H9 (cell line): ENCODE measurements around the gene STARD4. TPM values are rescaled to one million over a fixed set of nuclear protein-coding genes. Genes with fewer than 3 reads are reported as not detected.

ENCODE experiments used
- DNase-seq: peaks from one replicate; pipeline ENCODE4 v3.0.0-alpha.2; 2017
- H2AFZ ChIP-seq: one replicate; pipeline ENCODE4 v1.6.1; 2013; ENCODE audit warnings: mild to moderate bottlenecking, low read length, control low read depth, moderate library complexity
- H2AK5ac ChIP-seq: 2 replicates; pipeline ENCODE4 v1.6.1; 2013; ENCODE audit warnings: low read length, control low read depth, mixed read lengths; ENCODE audit not compliant: insufficient read length
- H2BK120ac ChIP-seq: one replicate; pipeline ENCODE4 v1.6.1; 2013; ENCODE audit warnings: low read depth, mild to moderate bottlenecking, low read length, control low read depth, inconsistent platforms; ENCODE audit not compliant: poor library complexity, severe bottlenecking
- H2BK12ac ChIP-seq: 2 replicates; pipeline ENCODE4 v1.6.1; 2013; ENCODE audit warnings: low read length, control low read depth, mixed read lengths, low read depth; ENCODE audit not compliant: insufficient read length
- H2BK15ac ChIP-seq: 2 replicates; pipeline ENCODE4 v1.6.1; 2013; ENCODE audit warnings: low read depth, low read length, control low read depth
- H2BK20ac ChIP-seq: one replicate; pipeline ENCODE4 v1.6.1; 2013; ENCODE audit warnings: low read depth, mild to moderate bottlenecking, low read length, control low read depth, inconsistent platforms; ENCODE audit not compliant: poor library complexity, severe bottlenecking
- H2BK5ac ChIP-seq: 2 replicates; pipeline ENCODE4 v1.6.1; 2013; ENCODE audit warnings: low read length, control low read depth, mixed read lengths; ENCODE audit not compliant: insufficient read length
- H3K14ac ChIP-seq: 2 replicates; pipeline ENCODE4 v1.6.1; 2013; ENCODE audit warnings: low read length, control low read depth; ENCODE audit not compliant: insufficient read depth
- H3K18ac ChIP-seq: 2 replicates; pipeline ENCODE4 v1.6.1; 2013; ENCODE audit warnings: low read depth, mild to moderate bottlenecking, mixed read lengths, low read length, control low read depth; ENCODE audit not compliant: insufficient read length
- H3K23ac ChIP-seq: 2 replicates; pipeline ENCODE4 v1.6.1; 2013; ENCODE audit warnings: low read length, control low read depth, mixed read lengths, low read depth; ENCODE audit not compliant: insufficient read length
- H3K23me2 ChIP-seq: 2 replicates; pipeline ENCODE4 v1.6.1; 2013; ENCODE audit warnings: low read depth, mild to moderate bottlenecking, mixed read lengths, low read length, control low read depth; ENCODE audit not compliant: insufficient read length, poor library complexity, severe bottlenecking
- H3K27ac ChIP-seq: 2 replicates; pipeline ENCODE4 v1.5.1; 2013; ENCODE audit warnings: low read length, control low read depth, mixed read lengths, low read depth; ENCODE audit not compliant: insufficient read length
- H3K27me3 ChIP-seq: 2 replicates; pipeline ENCODE4 v1.6.1; 2013; ENCODE audit warnings: low read length, control low read depth, inconsistent platforms; ENCODE audit not compliant: insufficient read depth
- H3K4ac ChIP-seq: 2 replicates; pipeline ENCODE4 v1.6.1; 2013; ENCODE audit warnings: low read depth, mild to moderate bottlenecking, control low read depth, inconsistent platforms, low read length, moderate library complexity
- H3K4me1 ChIP-seq: 2 replicates; pipeline ENCODE4 v1.6.1; 2013; ENCODE audit warnings: low read length, control low read depth, inconsistent platforms; ENCODE audit not compliant: insufficient read depth
- H3K4me2 ChIP-seq: 2 replicates; pipeline ENCODE4 v1.6.1; 2013; ENCODE audit warnings: low read length, control low read depth, mixed read lengths; ENCODE audit not compliant: insufficient read length, insufficient read depth
- H3K56ac ChIP-seq: 2 replicates; pipeline ENCODE4 v1.6.1; 2013; ENCODE audit warnings: low read depth, mild to moderate bottlenecking, mixed read lengths, low read length, control low read depth; ENCODE audit not compliant: insufficient read length
- H3K79me1 ChIP-seq: 2 replicates; pipeline ENCODE4 v1.6.1; 2013; ENCODE audit warnings: low read depth, mild to moderate bottlenecking, moderate library complexity, low read length, control low read depth, inconsistent platforms; ENCODE audit not compliant: insufficient read depth, poor library complexity, severe bottlenecking
- H3K79me2 ChIP-seq: 2 replicates; pipeline ENCODE4 v1.6.1; 2013; ENCODE audit warnings: low read length, control low read depth, inconsistent platforms; ENCODE audit not compliant: insufficient read depth
- H3K9ac ChIP-seq: 2 replicates; pipeline ENCODE4 v1.6.1; 2013; ENCODE audit warnings: low read length, control low read depth, mixed read lengths; ENCODE audit not compliant: insufficient read length; ENCODE audit errors: extremely low read depth
- H3K9me3 ChIP-seq: one replicate; pipeline ENCODE4 v1.6.1; 2013; ENCODE audit warnings: low read depth, low read length, inconsistent platforms; ENCODE audit not compliant: control insufficient read depth
- H3T11ph ChIP-seq: one replicate; pipeline ENCODE4 v1.6.1; 2013; ENCODE audit warnings: mild to moderate bottlenecking, low read length, control low read depth, inconsistent platforms
- H4K20me1 ChIP-seq: one replicate; pipeline ENCODE4 v1.6.1; 2013; ENCODE audit not compliant: control insufficient read depth, insufficient read length, insufficient read depth
- H4K5ac ChIP-seq: 2 replicates; pipeline ENCODE4 v1.6.1; 2013; ENCODE audit warnings: low read depth, mild to moderate bottlenecking, mixed read lengths, low read length, control low read depth; ENCODE audit not compliant: insufficient read length
- H4K8ac ChIP-seq: replicated peaks from 2 replicates; pipeline ENCODE4 v1.6.1; 2013; ENCODE audit warnings: low read length, control low read depth, mixed read lengths, low read depth; ENCODE audit not compliant: insufficient read length
- H4K91ac ChIP-seq: 2 replicates; pipeline ENCODE4 v1.6.1; 2013; ENCODE audit warnings: low read depth, mild to moderate bottlenecking, moderate library complexity, mixed read lengths, low read length, control low read depth; ENCODE audit not compliant: insufficient read length
- H3K27ac Mint-ChIP-seq, 3 experiments: 2 replicates in 2 of 3; 3 replicates in 1 of 3; pipeline ENCODE4 v1.8.0; 2020 to 2021; ENCODE audit warnings: mixed read lengths in 3 of 3, mild to moderate bottlenecking in 1 of 3, moderate library complexity in 1 of 3
- H3K27me3 Mint-ChIP-seq: 2 replicates; pipeline ENCODE4 v1.8.0; 2021; ENCODE audit warnings: low read depth, mild to moderate bottlenecking, moderate library complexity, mixed read lengths
- H3K36me3 Mint-ChIP-seq, 3 experiments: 2 replicates in 2 of 3; 3 replicates in 1 of 3; pipeline ENCODE4 v1.8.0; 2020 to 2021; ENCODE audit warnings: low read depth in 3 of 3, mixed read lengths in 3 of 3; ENCODE audit not compliant: insufficient read depth in 1 of 3
- H3K4me1 Mint-ChIP-seq, 2 experiments: 2 replicates each; pipeline ENCODE4 v1.8.0; 2020; ENCODE audit warnings: mixed read lengths in 2 of 2
- H3K4me3 Mint-ChIP-seq, 2 experiments: 2 replicates in 1 of 2; 3 replicates in 1 of 2; pipeline ENCODE4 v1.8.0; 2020 to 2021; ENCODE audit warnings: mild to moderate bottlenecking in 2 of 2, mixed read lengths in 2 of 2, moderate library complexity in 1 of 2
- H3K9me3 Mint-ChIP-seq, 2 experiments: 2 replicates in 1 of 2; 3 replicates in 1 of 2; pipeline ENCODE4 v1.8.0; 2020; ENCODE audit warnings: mild to moderate bottlenecking in 2 of 2, mixed read lengths in 2 of 2, moderate library complexity in 1 of 2
- WGBS: extraction: QIAGEN DNeasy Blood & Tissue Kit; methylation state at CpG from one replicate; pipeline ENCODE4 v1.1.7; 2013; ENCODE audit warnings: missing lambda C conversion rate, low lambda C conversion rate, mixed read lengths; ENCODE audit not compliant: insufficient read length; ENCODE audit errors: extremely low coverage; 5-methylcytosine and 5-hydroxymethylcytosine counted together
- total RNA-seq: library from RNA; stranded (reverse); gene quantifications from 2 replicates; pipeline ENCODE4 v1.2.1, GENCODE V29; 2021
- TF ChIP-seq, protein P1 (sequence below): fragments of 200-600 bp; sonication (generic); conservative IDR thresholded peaks from 3 replicates; pipeline ENCODE4 v1.8.0; 2021; ENCODE audit warnings: antibody characterized with exemption, mild to moderate bottlenecking

STARD4 gene
- total RNA-seq, 1 experiment from 2014 or later: 28.7 TPM

- no peak for DNase-seq
- no peak overlapping the region for H3K4me3 Mint-ChIP-seq
- Histone ChIP-seq H3K18ac (peak overlapping the region; percentile 38), H2BK15ac (no peak overlapping the region), H3K4ac (no peak overlapping the region; the same call in 1 of the 2 replicates), H3K9ac (no peak overlapping the region), H3K4me2 (no peak overlapping the region), H3K27me3 (no peaks in the 10 kb centered on the region), H3T11ph (no peak overlapping the region), H2BK12ac (no peak overlapping the region), H2BK120ac (peak overlapping the region; percentile 61), H3K14ac (no peak overlapping the region), H4K5ac (no peak overlapping the region), H3K23ac (no peak overlapping the region), H2AK5ac (no peak overlapping the region), H2BK20ac (no peak overlapping the region), H2AFZ (no peak overlapping the region), H3K79me1 (no peaks in the 10 kb centered on the region), H2BK5ac (no peak overlapping the region), H3K79me2 (no peaks in the 10 kb centered on the region), H3K27ac (no peak overlapping the region), H4K8ac (no peak overlapping the region), H3K56ac (no peak overlapping the region), H4K91ac (no peak overlapping the region), H3K9me3 (no peaks in the 10 kb centered on the region), H3K23me2 (no peaks in the 10 kb centered on the region), H4K20me1 (no peaks in the 10 kb centered on the region), H3K4me1 (no peaks in the 10 kb centered on the region)
- WGBS: no CpG with 5 or more reads among the region's 2 CpGs
- TF ChIP-seq, protein P1, sequence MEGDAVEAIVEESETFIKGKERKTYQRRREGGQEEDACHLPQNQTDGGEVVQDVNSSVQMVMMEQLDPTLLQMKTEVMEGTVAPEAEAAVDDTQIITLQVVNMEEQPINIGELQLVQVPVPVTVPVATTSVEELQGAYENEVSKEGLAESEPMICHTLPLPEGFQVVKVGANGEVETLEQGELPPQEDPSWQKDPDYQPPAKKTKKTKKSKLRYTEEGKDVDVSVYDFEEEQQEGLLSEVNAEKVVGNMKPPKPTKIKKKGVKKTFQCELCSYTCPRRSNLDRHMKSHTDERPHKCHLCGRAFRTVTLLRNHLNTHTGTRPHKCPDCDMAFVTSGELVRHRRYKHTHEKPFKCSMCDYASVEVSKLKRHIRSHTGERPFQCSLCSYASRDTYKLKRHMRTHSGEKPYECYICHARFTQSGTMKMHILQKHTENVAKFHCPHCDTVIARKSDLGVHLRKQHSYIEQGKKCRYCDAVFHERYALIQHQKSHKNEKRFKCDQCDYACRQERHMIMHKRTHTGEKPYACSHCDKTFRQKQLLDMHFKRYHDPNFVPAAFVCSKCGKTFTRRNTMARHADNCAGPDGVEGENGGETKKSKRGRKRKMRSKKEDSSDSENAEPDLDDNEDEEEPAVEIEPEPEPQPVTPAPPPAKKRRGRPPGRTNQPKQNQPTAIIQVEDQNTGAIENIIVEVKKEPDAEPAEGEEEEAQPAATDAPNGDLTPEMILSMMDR: no peak
- peaks cover 6 to 7% of the 10 kb centered on the region in 2 experiments for H3K4me1 Mint-ChIP-seq
- H3K36me3 Mint-ChIP-seq: peaks cover 6 to 31% (median 27%) of the 10 kb centered on the region in 3 experiments; a peak in 6 of 7 replicates
- peak overlapping the region in 2 of 3 experiments; percentile 93 to 94; a peak in 5 of 7 replicates for H3K27ac Mint-ChIP-seq
- no peaks in the 10 kb centered on the region for H3K27me3 Mint-ChIP-seq
- no peaks in the 10 kb centered on the region for H3K9me3 Mint-ChIP-seq
Observed at GRCh38 chr5:111494355-111494999, 17.9 kb downstream of the STARD4 start.
